Activated CD8-positive, alpha-beta T cell treated with anti-CD3 and anti-CD28 coated beads for 36 hours (primary cell): ENCODE data around the gene ARHGAP18. TPM values are rescaled to one million over a fixed set of nuclear protein-coding genes. Genes with fewer than 3 reads are reported as not detected.

Experiments
- ATAC-seq: fragments of 200-7000 bp; cut with Tn5 transposase; one replicate; pipeline ENCODE4 v1.10.0; 2021; ENCODE audit warnings: mild to moderate bottlenecking, moderate library complexity
- CTCF ChIA-PET: fragments of 350-600 bp; sonication (Branson Sonifier 250); formaldehyde crosslinking; loops from one replicate; lab custom pipeline; 2021; ENCODE audit warnings: antibody characterized with exemption; lab: Charles Lee
- POLR2A ChIA-PET: fragments of 350-600 bp; sonication (Branson Sonifier 250); formaldehyde crosslinking; loops from one replicate; lab custom pipeline; 2021; ENCODE audit warnings: antibody characterized with exemption; lab: Charles Lee
- DNase-seq: peaks from one replicate; pipeline ENCODE4 v3.0.0-alpha.2; 2020
- H3K27ac Mint-ChIP-seq: one replicate; pipeline ENCODE4 v1.8.0; 2021; ENCODE audit warnings: mild to moderate bottlenecking, mixed read lengths
- H3K27me3 Mint-ChIP-seq: one replicate; pipeline ENCODE4 v1.8.0; 2021; ENCODE audit warnings: mixed read lengths
- H3K36me3 Mint-ChIP-seq: one replicate; pipeline ENCODE4 v1.8.0; 2021; ENCODE audit warnings: low read depth, mixed read lengths
- H3K4me1 Mint-ChIP-seq: one replicate; pipeline ENCODE4 v1.8.0; 2021; ENCODE audit warnings: low read depth, mixed read lengths
- H3K4me3 Mint-ChIP-seq: one replicate; pipeline ENCODE4 v1.8.0; 2021; ENCODE audit warnings: mild to moderate bottlenecking, moderate library complexity, mixed read lengths
- H3K9me3 Mint-ChIP-seq: one replicate; pipeline ENCODE4 v1.8.0; 2021; ENCODE audit warnings: mixed read lengths
- intact Hi-C: fragments of 100-400 bp; cut with micrococcal nuclease; formaldehyde crosslinking; loops from one replicate; pipeline ENCODE4 v1.10.0; 2022
- total RNA-seq, 2 experiments: library from RNA; stranded (reverse); gene quantifications; one replicate each; pipeline ENCODE4 v1.2.3, GENCODE V29; 2021
- TF ChIP-seq, protein P1 (sequence below): fragments of 200-600 bp; IDR thresholded peaks from one replicate; pipeline ENCODE4 v1.8.0; 2022; ENCODE audit warnings: antibody characterized with exemption, mild to moderate bottlenecking

The ARHGAP18 gene
- total RNA-seq, 2 experiments from 2014 or later, result 8.2 to 9.6 TPM

DNA sequence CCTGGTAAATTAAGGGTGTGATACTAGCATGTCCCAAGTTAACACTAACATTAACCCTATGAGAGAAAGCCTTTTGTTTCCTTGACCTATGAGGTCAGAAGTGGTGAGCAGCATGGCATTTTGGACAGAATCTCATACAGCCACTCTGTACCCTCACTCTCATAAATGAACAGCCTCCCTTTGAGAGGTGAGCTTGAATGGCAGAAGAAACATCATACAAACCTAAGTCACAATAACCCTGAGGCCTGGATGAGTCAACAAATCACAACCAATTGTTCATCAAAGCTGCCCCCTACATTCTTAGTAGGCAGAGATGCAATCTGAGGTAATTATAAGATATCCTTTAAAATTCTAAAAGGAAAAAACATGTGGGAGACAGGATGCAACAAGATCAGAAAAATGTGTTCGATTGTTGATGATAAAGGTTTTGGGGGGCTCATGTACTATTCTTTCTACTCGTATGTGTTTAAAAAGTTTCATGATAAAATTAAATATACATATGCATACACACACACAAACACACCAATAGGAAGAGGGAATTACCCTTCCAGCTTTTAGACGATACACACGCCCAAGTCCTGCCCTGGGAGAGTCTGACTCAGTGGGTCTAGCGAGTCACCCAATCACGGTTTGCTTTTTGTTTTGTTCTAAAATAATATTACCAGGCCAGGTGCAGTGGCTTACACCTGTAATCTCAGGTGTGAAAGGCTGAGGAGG, 117.3 kb downstream of the ARHGAP18 start:
- ChIA-PET POLR2A (no interaction called here), CTCF (interaction anchor here (1.0 kb wide), 1 partner anchor 92 kb away, joined by 3 read pairs; no protein-coding TSS in a partner anchor)
- DNase-seq, result peak; percentile 29

GRCh38 chr6:129590408-129591022, 119.5 kb downstream of the ARHGAP18 start:
- Mint-ChIP-seq H3K9me3 (peaks cover 6% of the 10 kb centered on the region), H3K36me3 (peaks cover 5% of the 10 kb centered on the region), H3K4me3 (no peak overlapping the region), H3K27ac (no peak overlapping the region), H3K4me1 (peaks cover 6% of the 10 kb centered on the region), H3K27me3 (no peaks in the 10 kb centered on the region)
- no peak for DNase-seq
- intact Hi-C loops, result no loop called here
- TF ChIP-seq, protein P1, sequence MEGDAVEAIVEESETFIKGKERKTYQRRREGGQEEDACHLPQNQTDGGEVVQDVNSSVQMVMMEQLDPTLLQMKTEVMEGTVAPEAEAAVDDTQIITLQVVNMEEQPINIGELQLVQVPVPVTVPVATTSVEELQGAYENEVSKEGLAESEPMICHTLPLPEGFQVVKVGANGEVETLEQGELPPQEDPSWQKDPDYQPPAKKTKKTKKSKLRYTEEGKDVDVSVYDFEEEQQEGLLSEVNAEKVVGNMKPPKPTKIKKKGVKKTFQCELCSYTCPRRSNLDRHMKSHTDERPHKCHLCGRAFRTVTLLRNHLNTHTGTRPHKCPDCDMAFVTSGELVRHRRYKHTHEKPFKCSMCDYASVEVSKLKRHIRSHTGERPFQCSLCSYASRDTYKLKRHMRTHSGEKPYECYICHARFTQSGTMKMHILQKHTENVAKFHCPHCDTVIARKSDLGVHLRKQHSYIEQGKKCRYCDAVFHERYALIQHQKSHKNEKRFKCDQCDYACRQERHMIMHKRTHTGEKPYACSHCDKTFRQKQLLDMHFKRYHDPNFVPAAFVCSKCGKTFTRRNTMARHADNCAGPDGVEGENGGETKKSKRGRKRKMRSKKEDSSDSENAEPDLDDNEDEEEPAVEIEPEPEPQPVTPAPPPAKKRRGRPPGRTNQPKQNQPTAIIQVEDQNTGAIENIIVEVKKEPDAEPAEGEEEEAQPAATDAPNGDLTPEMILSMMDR, result no peak
- no peak for ATAC-seq
- ChIA-PET CTCF (interaction anchor here (3.2 kb wide), 1 partner anchor 7 kb away, joined by 15 read pairs; no protein-coding TSS in a partner anchor), POLR2A (interaction anchor here (0.6 to 0.8 kb wide), 2 partner anchors 161 to 186 kb away, joined by 3 read pairs; no protein-coding TSS in a partner anchor)

More for the DNA sequence above, 117.3 kb downstream of the ARHGAP18 start:
- no peak overlapping the region for H3K27ac Mint-ChIP-seq
- intact Hi-C loops, result no loop called here
- H3K4me1 Mint-ChIP-seq, result peaks cover 6% of the 10 kb centered on the region
- no peaks in the 10 kb centered on the region for H3K27me3 Mint-ChIP-seq
- TF ChIP-seq, protein P1, result no peak
- H3K4me3 Mint-ChIP-seq, result no peak overlapping the region
- ATAC-seq, result peak; percentile 67
- H3K9me3 Mint-ChIP-seq, result peaks cover 2% of the 10 kb centered on the region
- peaks cover 3% of the 10 kb centered on the region for H3K36me3 Mint-ChIP-seq

- Mint-ChIP-seq H3K27ac (no peak overlapping the region), H3K4me1 (no peaks in the 10 kb centered on the region), H3K36me3 (peaks cover 5% of the 10 kb centered on the region), H3K4me3 (no peak overlapping the region), H3K27me3 (no peaks in the 10 kb centered on the region), H3K9me3 (peaks cover 6% of the 10 kb centered on the region)
- no peak for ATAC-seq
- no peak for DNase-seq
- intact Hi-C loops, result no loop called here
- POLR2A ChIA-PET, result no interaction called here
- CTCF ChIA-PET, result no interaction called here
- TF ChIP-seq, protein P1, result no peak
Measured at GRCh38 chr6:129586815-129587214, 123.2 kb downstream of the ARHGAP18 start.

GRCh38 chr6:129583866-129584265, 126.1 kb downstream of the ARHGAP18 start:
- no peak for ATAC-seq
- ChIA-PET CTCF (interaction anchor here (0.6 to 1.1 kb wide), 2 partner anchors 14 to 83 kb away, joined by 3 to 4 read pairs; no protein-coding TSS in a partner anchor), POLR2A (no interaction called here)

More at GRCh38 chr6:129583866-129584265, 126.1 kb downstream of the ARHGAP18 start:
- DNase-seq, result no peak
- Mint-ChIP-seq H3K27me3 (no peaks in the 10 kb centered on the region), H3K4me1 (no peaks in the 10 kb centered on the region), H3K4me3 (no peak overlapping the region), H3K9me3 (peaks cover 6% of the 10 kb centered on the region), H3K27ac (no peak overlapping the region), H3K36me3 (peaks cover 5% of the 10 kb centered on the region)
- intact Hi-C loops, result no loop called here
- TF ChIP-seq, protein P1, result no peak
